Gastrocnemius medialis (tissue), 4 donors: ENCODE data around the gene IGFBPL1. TPM values are rescaled to one million over a fixed set of nuclear protein-coding genes. Genes with fewer than 3 reads are reported as not detected.

Experiments
- ATAC-seq, 2 donors: fragments of 150-250 bp; one replicate each; pipeline ENCODE4 v1.9.1; 2016
- DNase-seq, 2 donors: peaks; one replicate each; pipeline ENCODE4 v3.0.0-alpha.2; 2019
- H3K27ac ChIP-seq, 4 donors: fragments of 200-600 bp; sonication (generic); 1 replicate in 1 of 4; 2 replicates in 3 of 4; pipeline ENCODE4 v1.5.1; 2016 to 2018; ENCODE audit warnings: mild to moderate bottlenecking in 2 of 4, moderate library complexity in 1 of 4
- H3K27me3 ChIP-seq, 3 donors: fragments of 200-600 bp; sonication (generic) in 2 of 3; 1 replicate in 1 of 3; 2 replicates in 2 of 3; pipeline versions ENCODE4 v1.5.1 to v1.6.0; 2016 to 2019; ENCODE audit warnings: mild to moderate bottlenecking in 1 of 3, moderate library complexity in 1 of 3
- H3K36me3 ChIP-seq, 2 donors: fragments of 200-600 bp; sonication (generic) in 1 of 2; one replicate each; pipeline ENCODE4 v1.5.1; 2017 to 2018
- H3K4me1 ChIP-seq, 2 donors: fragments of 200-600 bp; sonication (generic) in 1 of 2; one replicate each; pipeline ENCODE4 v1.5.1; 2016 to 2017; ENCODE audit warnings: mild to moderate bottlenecking in 2 of 2
- H3K4me3 ChIP-seq, 4 donors: fragments of 200-600 bp; sonication (generic) in 3 of 4; 1 replicate in 1 of 4; 2 replicates in 3 of 4; pipeline ENCODE4 v1.5.1; 2016 to 2019; ENCODE audit warnings: mild to moderate bottlenecking in 2 of 4
- H3K9me3 ChIP-seq, 3 donors: fragments of 200-600 bp; sonication (generic) in 2 of 3; 1 replicate in 1 of 3; 2 replicates in 2 of 3; pipeline ENCODE4 v1.5.1; 2016 to 2019
- CTCF ChIP-seq, 5 experiments: fragments of 450-650 bp in 3 of 5; fragments of 200-600 bp in 2 of 5; sonication (generic) in 2 of 5; IDR thresholded peaks in 4 of 5; conservative IDR thresholded peaks in 1 of 5; 1 replicate in 4 of 5; 2 replicates in 1 of 5; pipeline ENCODE4 v1.5.1; 2016 to 2019; ENCODE audit warnings: antibody characterized with exemption in 5 of 5, mild to moderate bottlenecking in 3 of 5, moderate library complexity in 3 of 5
- POLR2A ChIP-seq, 2 donors: fragments of 450-650 bp; IDR thresholded peaks; one replicate each; pipeline ENCODE4 v1.6.1; 2017; ENCODE audit warnings: antibody characterized with exemption in 2 of 2, mild to moderate bottlenecking in 2 of 2, moderate library complexity in 2 of 2
- in situ Hi-C, 4 donors: fragments of 200-750 bp; cut with MboI; loops; one replicate each; pipeline versions ENCODE4 v1.15.0 to v1.8.0; 2017; ENCODE audit warnings: low sequenced_read_pairs in 4 of 4
- intact Hi-C: fragments of 100-400 bp; cut with DNase I; formaldehyde crosslinking; loops from one replicate; pipeline ENCODE4 v1.15.1; 2023; ENCODE audit warnings: low total_unique reads
- total RNA-seq, 4 donors: library from RNA; depleted of rRNA; stranded (reverse); fragments of >200 nt; gene quantifications; one replicate each; pipeline versions ENCODE4 v1.1.0 to v1.2.3, GENCODE V29; 2016

Gene IGFBPL1
- total RNA-seq, 4 donors from 2014 or later = not detected

- Histone ChIP-seq H3K4me1 (no peaks in the 10 kb centered on the region), H3K9me3 (no peaks in the 10 kb centered on the region), H3K27me3 (no peaks in the 10 kb centered on the region), H3K4me3 (no peak overlapping the region), H3K36me3 (no peaks in the 10 kb centered on the region), H3K27ac (no peak overlapping the region)
- TF ChIP-seq CTCF (IDR thresholded peaks at IDR 0.05 in 4 of 5, conservative IDR thresholded peaks at IDR 0.05 in 1 of 5) = no peak
- TF ChIP-seq POLR2A (IDR thresholded peaks at IDR 0.05) = no peak
- DNase-seq (no peak), ATAC-seq (no peak)
- intact Hi-C loops = no loop called here
- in situ Hi-C loops = loop anchor here in 2 of 4 donors (5.0 to 25.0 kb wide), 3 partner anchors 50 to 245 kb away; no protein-coding TSS in a partner anchor
Observed at GRCh38 chr9:38356851-38357250, 67.4 kb downstream of the IGFBPL1 start.

Other genes with a start within 250 kb of the IGFBPL1 start
- gene ALDH1B1, start 31.8 kb downstream of the IGFBPL1 start, total RNA-seq = 10 to 100 TPM; 21.0 to 50.9 (median 36.0) TPM
- not detected for gene ANKRD18A, start 196.1 kb upstream of the IGFBPL1 start, total RNA-seq